Keratinocyte (primary cell): ENCODE data around the gene NBEAL2. TPM values are rescaled to one million over a fixed set of nuclear protein-coding genes. Genes with fewer than 3 reads are reported as not detected.
A peak's percentile ranks its signal among the peaks of the same experiment; 100 is the strongest.

Source experiments
- DNase-seq: peaks from one replicate; pipeline ENCODE4 v3.0.0-alpha.2; 2011; ENCODE audit warnings: low read depth, missing footprints, low spot score
- FAIRE-seq: peaks from 2 replicates; lab custom pipeline; 2011; peaks lifted over from hg19 to GRCh38; lab: Jason Lieb, UNC
- H2AFZ ChIP-seq: 2 replicates; pipeline ENCODE4 v1.6.0; 2012; ENCODE audit warnings: low read length, control low read depth, inconsistent platforms; ENCODE audit not compliant: control insufficient read depth
- H3K27ac ChIP-seq: 2 replicates; pipeline ENCODE4 v1.5.1; 2011; ENCODE audit warnings: low read length; ENCODE audit not compliant: control insufficient read depth, insufficient read depth
- H3K27me3 ChIP-seq: 3 replicates; pipeline ENCODE4 v1.6.0; 2011; ENCODE audit warnings: low read length; ENCODE audit not compliant: control insufficient read depth, insufficient read depth; ENCODE audit errors: extremely low read depth
- H3K36me3 ChIP-seq, 2 experiments: 2 replicates in 1 of 2; 3 replicates in 1 of 2; pipeline ENCODE4 v1.5.1; 2011; ENCODE audit warnings: low read length in 2 of 2, mild to moderate bottlenecking in 1 of 2; ENCODE audit not compliant: control insufficient read depth in 2 of 2, insufficient read depth in 2 of 2; ENCODE audit errors: extremely low read depth in 1 of 2
- H3K4me1 ChIP-seq: 3 replicates; pipeline ENCODE4 v1.5.1; 2011; ENCODE audit warnings: low read length; ENCODE audit not compliant: control insufficient read depth, insufficient read depth; ENCODE audit errors: extremely low read depth
- H3K4me2 ChIP-seq: 3 replicates; pipeline ENCODE4 v1.6.0; 2011; ENCODE audit warnings: low read depth, low read length; ENCODE audit not compliant: control insufficient read depth, insufficient read depth; ENCODE audit errors: extremely low read depth
- H3K4me3 ChIP-seq, 3 experiments: fragments of 200-600 bp in 1 of 3; sonication (generic) in 1 of 3; 2 replicates in 2 of 3; 3 replicates in 1 of 3; pipeline ENCODE4 v1.5.1; 2011 to 2016; ENCODE audit warnings: low read length in 3 of 3, mild to moderate bottlenecking in 3 of 3, control low read depth in 2 of 3, inconsistent platforms in 1 of 3, low read depth in 1 of 3, mixed read lengths in 1 of 3, mixed run types in 1 of 3, moderate library complexity in 1 of 3; ENCODE audit not compliant: control insufficient read depth in 2 of 3, insufficient read depth in 2 of 3; ENCODE audit errors: extremely low read depth in 1 of 3
- H3K79me2 ChIP-seq: 2 replicates; pipeline ENCODE4 v1.6.0; 2012; ENCODE audit warnings: low read length; ENCODE audit not compliant: control insufficient read depth, insufficient read depth
- H3K9ac ChIP-seq: 3 replicates; pipeline ENCODE4 v1.6.0; 2011; ENCODE audit warnings: low read length; ENCODE audit not compliant: control insufficient read depth, insufficient read depth; ENCODE audit errors: extremely low read depth
- H3K9me1 ChIP-seq: 3 replicates; pipeline ENCODE4 v1.6.0; 2011; ENCODE audit warnings: low read length; ENCODE audit not compliant: control insufficient read depth, insufficient read depth; ENCODE audit errors: extremely low read depth
- H3K9me3 ChIP-seq: 2 replicates; pipeline ENCODE4 v1.5.1; 2012; ENCODE audit warnings: low read depth, low read length; ENCODE audit not compliant: control insufficient read depth
- H4K20me1 ChIP-seq: 3 replicates; pipeline ENCODE4 v1.6.0; 2011; ENCODE audit warnings: low read length; ENCODE audit not compliant: control insufficient read depth, insufficient read depth; ENCODE audit errors: extremely low read depth
- CTCF ChIP-seq, 3 experiments: IDR thresholded peaks in 1 of 3; conservative IDR thresholded peaks in 1 of 3; optimal IDR thresholded peaks in 1 of 3; 2 replicates in 2 of 3; 3 replicates in 1 of 3; pipeline versions ENCODE3 to v1.5.1; 2011; ENCODE audit warnings: low read length in 3 of 3, mild to moderate bottlenecking in 3 of 3, moderate library complexity in 2 of 3, control low read depth in 1 of 3, inconsistent platforms in 1 of 3; ENCODE audit not compliant: insufficient read depth in 2 of 3; ENCODE audit errors: extremely low read depth in 1 of 3
- EZH2 ChIP-seq: IDR thresholded peaks from one replicate; pipeline ENCODE4 v1.6.1; 2012; ENCODE audit warnings: inconsistent platforms, mild to moderate bottlenecking, low read length, moderate library complexity
- dilution Hi-C: fragments of 300-500 bp; cut with MboI; formaldehyde crosslinking; loops from one replicate; pipeline ENCODE4 v1.7.0; 2020; ENCODE audit warnings: low sequenced_read_pairs; ENCODE audit not compliant: extremely low pct_ligation_motif_present
- polyA plus RNA-seq, 5 experiments: library from polyadenylated mRNA; depleted of rRNA in 3 of 5; stranded (reverse) in 3 of 5; stranded (forward) in 1 of 5; unstranded in 1 of 5; fragments of >200 nt; gene quantifications; 1 replicate in 1 of 5; 2 replicates in 3 of 5; 3 replicates in 1 of 5; pipeline versions ENCODE4 v1.2.1 to v1.2.3, GENCODE V29; 2011 to 2012; ENCODE audit warnings: missing spikeins in 2 of 5, low read depth in 1 of 5, low replicate concordance in 1 of 5

The NBEAL2 gene
- polyA plus RNA-seq, 1 donor (not counting 4 experiments of a cell fraction or from before 2014, with no cell fraction given) = 22.8 TPM

GRCh38 chr3:46979958-46980497 lies 562 bp downstream of the NBEAL2 start:
- dilution Hi-C loops = no loop called here
- Histone ChIP-seq H4K20me1 (no peaks in the 10 kb centered on the region), H3K4me2 (peak overlapping the region; percentile 88), H3K9me1 (no peaks in the 10 kb centered on the region), H2AFZ (peak overlapping the region; percentile 13), H3K27ac (peak overlapping the region; percentile 86), H3K4me3 (peak overlapping the region; percentile 72 to 92 (median 76)), H3K79me2 (peaks cover 33% of the 10 kb centered on the region), H3K9ac (peak overlapping the region; percentile 93), H3K9me3 (no peaks in the 10 kb centered on the region), H3K36me3 (peaks cover 0 to 2% of the 10 kb centered on the region in 2 experiments), H3K27me3 (no peaks in the 10 kb centered on the region), H3K4me1 (peaks cover 43% of the 10 kb centered on the region)
- TF ChIP-seq CTCF (optimal IDR thresholded peaks at IDR 0.05 in 1 of 3, IDR thresholded peaks at IDR 0.05 in 1 of 3, conservative IDR thresholded peaks at IDR 0.05 in 1 of 3; ENCODE audit: extremely low read depth in 1 of 3, insufficient read depth in 2 of 3, low read length in 3 of 3) (no peak), EZH2 (no peak)
- FAIRE-seq = no peak
- no peak for DNase-seq

- no peak for DNase-seq
- dilution Hi-C loops = no loop called here
These were observed 2.5 kb downstream of the NBEAL2 start for GRCh38 chr3:46981932-46982471.

More at GRCh38 chr3:46981932-46982471, 2.5 kb downstream of the NBEAL2 start:
- TF ChIP-seq EZH2 (no peak), CTCF (optimal IDR thresholded peaks at IDR 0.05 in 1 of 3, IDR thresholded peaks at IDR 0.05 in 1 of 3, conservative IDR thresholded peaks at IDR 0.05 in 1 of 3; ENCODE audit: extremely low read depth in 1 of 3, insufficient read depth in 2 of 3, low read length in 3 of 3) (no peak)
- Histone ChIP-seq H4K20me1 (no peaks in the 10 kb centered on the region), H3K79me2 (peaks cover 22% of the 10 kb centered on the region), H3K9me3 (no peaks in the 10 kb centered on the region), H3K9ac (peak overlapping the region; percentile 63), H3K9me1 (no peaks in the 10 kb centered on the region), H3K27me3 (no peaks in the 10 kb centered on the region), H3K4me3 (peak overlapping the region; percentile 20 to 54 (median 35)), H3K4me2 (peak overlapping the region; percentile 93), H3K27ac (peak overlapping the region; percentile 86), H3K36me3 (peaks cover 0 to 2% of the 10 kb centered on the region in 2 experiments), H2AFZ (no peak overlapping the region), H3K4me1 (peaks cover 58% of the 10 kb centered on the region)
- FAIRE-seq = peak; percentile 20
